ENCODE data around the gene ZNF140. TPM values are rescaled to one million over a fixed set of nuclear protein-coding genes. Genes with fewer than 3 reads are reported as not detected.

The ZNF140 gene
- polyA plus RNA-seq, 1 donor (not counting 4 experiments of a cell fraction or from before 2014, with no cell fraction given) = 15.9 TPM

DNA sequence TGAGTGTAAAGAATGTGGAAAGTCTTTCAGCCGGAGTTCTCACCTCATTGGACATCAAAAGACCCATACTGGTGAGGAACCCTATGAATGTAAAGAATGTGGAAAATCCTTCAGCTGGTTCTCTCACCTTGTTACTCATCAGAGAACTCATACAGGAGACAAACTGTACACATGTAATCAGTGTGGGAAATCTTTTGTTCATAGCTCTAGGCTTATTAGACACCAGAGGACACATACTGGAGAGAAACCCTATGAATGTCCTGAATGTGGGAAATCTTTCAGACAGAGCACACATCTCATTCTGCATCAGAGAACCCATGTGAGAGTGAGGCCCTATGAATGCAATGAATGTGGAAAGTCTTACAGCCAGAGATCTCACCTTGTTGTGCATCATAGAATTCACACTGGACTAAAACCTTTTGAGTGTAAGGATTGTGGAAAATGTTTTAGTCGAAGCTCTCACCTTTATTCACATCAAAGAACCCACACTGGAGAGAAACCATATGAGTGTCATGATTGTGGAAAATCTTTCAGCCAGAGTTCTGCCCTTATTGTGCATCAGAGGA is 75.5 kb downstream of the ZNF140 start:
- Histone ChIP-seq H2AFZ (ENCODE audit: control insufficient read depth, low read length) (no peak overlapping the region), H3K4me3 (ENCODE audit: control insufficient read depth in 2 of 3, extremely low read depth in 1 of 3, insufficient read depth in 2 of 3, low read depth in 1 of 3, low read length in 3 of 3) (no peak overlapping the region), H4K20me1 (ENCODE audit: control insufficient read depth, extremely low read depth, insufficient read depth, low read length) (no peaks in the 10 kb centered on the region), H3K4me1 (ENCODE audit: control insufficient read depth, extremely low read depth, insufficient read depth, low read length) (no peaks in the 10 kb centered on the region), H3K27ac (ENCODE audit: control insufficient read depth, insufficient read depth, low read length) (no peak overlapping the region), H3K4me2 (ENCODE audit: control insufficient read depth, extremely low read depth, insufficient read depth, low read depth, low read length) (no peak overlapping the region), H3K9ac (ENCODE audit: control insufficient read depth, extremely low read depth, insufficient read depth, low read length) (no peak overlapping the region), H3K27me3 (ENCODE audit: control insufficient read depth, extremely low read depth, insufficient read depth, low read length) (no peaks in the 10 kb centered on the region), H3K79me2 (ENCODE audit: control insufficient read depth, insufficient read depth, low read length) (no peaks in the 10 kb centered on the region), H3K36me3 (ENCODE audit: control insufficient read depth in 2 of 2, extremely low read depth in 1 of 2, insufficient read depth in 2 of 2, low read length in 2 of 2) (peaks cover 0 to 13% of the 10 kb centered on the region in 2 experiments), H3K9me3 (ENCODE audit: control insufficient read depth, low read depth, low read length) (peaks cover 22% of the 10 kb centered on the region), H3K9me1 (ENCODE audit: control insufficient read depth, extremely low read depth, insufficient read depth, low read length) (no peaks in the 10 kb centered on the region)
- TF ChIP-seq EZH2 (IDR thresholded peaks at IDR 0.05; ENCODE audit: low read length) = no peak
- TF ChIP-seq, protein P1, sequence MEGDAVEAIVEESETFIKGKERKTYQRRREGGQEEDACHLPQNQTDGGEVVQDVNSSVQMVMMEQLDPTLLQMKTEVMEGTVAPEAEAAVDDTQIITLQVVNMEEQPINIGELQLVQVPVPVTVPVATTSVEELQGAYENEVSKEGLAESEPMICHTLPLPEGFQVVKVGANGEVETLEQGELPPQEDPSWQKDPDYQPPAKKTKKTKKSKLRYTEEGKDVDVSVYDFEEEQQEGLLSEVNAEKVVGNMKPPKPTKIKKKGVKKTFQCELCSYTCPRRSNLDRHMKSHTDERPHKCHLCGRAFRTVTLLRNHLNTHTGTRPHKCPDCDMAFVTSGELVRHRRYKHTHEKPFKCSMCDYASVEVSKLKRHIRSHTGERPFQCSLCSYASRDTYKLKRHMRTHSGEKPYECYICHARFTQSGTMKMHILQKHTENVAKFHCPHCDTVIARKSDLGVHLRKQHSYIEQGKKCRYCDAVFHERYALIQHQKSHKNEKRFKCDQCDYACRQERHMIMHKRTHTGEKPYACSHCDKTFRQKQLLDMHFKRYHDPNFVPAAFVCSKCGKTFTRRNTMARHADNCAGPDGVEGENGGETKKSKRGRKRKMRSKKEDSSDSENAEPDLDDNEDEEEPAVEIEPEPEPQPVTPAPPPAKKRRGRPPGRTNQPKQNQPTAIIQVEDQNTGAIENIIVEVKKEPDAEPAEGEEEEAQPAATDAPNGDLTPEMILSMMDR (optimal IDR thresholded peaks at IDR 0.05 in 1 of 3, IDR thresholded peaks at IDR 0.05 in 1 of 3, conservative IDR thresholded peaks at IDR 0.05 in 1 of 3; ENCODE audit: extremely low read depth in 1 of 3, insufficient read depth in 2 of 3, low read length in 3 of 3) = no peak
- dilution Hi-C loops (cut with MboI; ENCODE audit: extremely low pct_ligation_motif_present, low sequenced_read_pairs) = no loop called here
- no peak for FAIRE-seq
- no peak for DNase-seq (ENCODE audit: low read depth, low spot score)

Other genes starting within 250 kb of the ZNF140 start
- 32.7 to 42.2 TPM (median 35.8 TPM) in 3 replicates for gene CHFR, start 193.3 kb upstream of the ZNF140 start, polyA plus RNA-seq
- gene ZNF605, start 124.6 kb upstream of the ZNF140 start, polyA plus RNA-seq = 4.3 to 12.5 TPM (median 11.4 TPM) in 3 replicates
- 3.7 to 5.2 TPM (median 4.5 TPM) in 3 replicates for gene ZNF26, start 94.6 kb upstream of the ZNF140 start, polyA plus RNA-seq
- 10.7 to 29.5 TPM (median 24.9 TPM) in 3 replicates for gene ZNF84, start 43.4 kb upstream of the ZNF140 start, polyA plus RNA-seq
- gene ZNF891, start 49.4 kb downstream of the ZNF140 start, polyA plus RNA-seq = 0.28 to 0.79 TPM (median 0.64 TPM) in 3 replicates
- gene ZNF10, start 49.7 kb downstream of the ZNF140 start, polyA plus RNA-seq = 2.0 to 7.2 TPM (median 6.3 TPM) in 3 replicates
- 9.4 to 12.4 TPM (median 11.3 TPM) in 3 replicates for gene ZNF268, start 100.6 kb downstream of the ZNF140 start, polyA plus RNA-seq
- not detected in 3 replicates for gene ANHX, start 155.0 kb downstream of the ZNF140 start, polyA plus RNA-seq